Coronary artery (tissue), 2 donors: Measurements from ENCODE around the gene BTBD9.

ENCODE experiments used
- DNase-seq: peaks from one replicate; pipeline ENCODE4 v3.0.0-alpha.2; 2017; ENCODE audit warnings: low spot score
- H3K27ac ChIP-seq, 2 donors: fragments of 200-600 bp; sonication (generic); one replicate each; pipeline ENCODE4 v1.5.1; 2016 to 2019
- H3K4me3 ChIP-seq: fragments of 200-600 bp; sonication (generic); 2 replicates; pipeline ENCODE4 v1.5.1; 2016; ENCODE audit warnings: mild to moderate bottlenecking, moderate library complexity
- TF ChIP-seq, protein P1 (sequence below): fragments of 200-600 bp; sonication (generic); IDR thresholded peaks from one replicate; pipeline ENCODE4 v1.5.1; 2019; ENCODE audit warnings: antibody characterized with exemption

BTBD9 gene

GRCh38 chr6:38460186-38460585 is 179.5 kb downstream of the BTBD9 start:
- no peak overlapping the region for H3K27ac ChIP-seq
- TF ChIP-seq, protein P1, sequence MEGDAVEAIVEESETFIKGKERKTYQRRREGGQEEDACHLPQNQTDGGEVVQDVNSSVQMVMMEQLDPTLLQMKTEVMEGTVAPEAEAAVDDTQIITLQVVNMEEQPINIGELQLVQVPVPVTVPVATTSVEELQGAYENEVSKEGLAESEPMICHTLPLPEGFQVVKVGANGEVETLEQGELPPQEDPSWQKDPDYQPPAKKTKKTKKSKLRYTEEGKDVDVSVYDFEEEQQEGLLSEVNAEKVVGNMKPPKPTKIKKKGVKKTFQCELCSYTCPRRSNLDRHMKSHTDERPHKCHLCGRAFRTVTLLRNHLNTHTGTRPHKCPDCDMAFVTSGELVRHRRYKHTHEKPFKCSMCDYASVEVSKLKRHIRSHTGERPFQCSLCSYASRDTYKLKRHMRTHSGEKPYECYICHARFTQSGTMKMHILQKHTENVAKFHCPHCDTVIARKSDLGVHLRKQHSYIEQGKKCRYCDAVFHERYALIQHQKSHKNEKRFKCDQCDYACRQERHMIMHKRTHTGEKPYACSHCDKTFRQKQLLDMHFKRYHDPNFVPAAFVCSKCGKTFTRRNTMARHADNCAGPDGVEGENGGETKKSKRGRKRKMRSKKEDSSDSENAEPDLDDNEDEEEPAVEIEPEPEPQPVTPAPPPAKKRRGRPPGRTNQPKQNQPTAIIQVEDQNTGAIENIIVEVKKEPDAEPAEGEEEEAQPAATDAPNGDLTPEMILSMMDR = no peak
- H3K4me3 ChIP-seq = no peak overlapping the region
- DNase-seq = no peak

DNA sequence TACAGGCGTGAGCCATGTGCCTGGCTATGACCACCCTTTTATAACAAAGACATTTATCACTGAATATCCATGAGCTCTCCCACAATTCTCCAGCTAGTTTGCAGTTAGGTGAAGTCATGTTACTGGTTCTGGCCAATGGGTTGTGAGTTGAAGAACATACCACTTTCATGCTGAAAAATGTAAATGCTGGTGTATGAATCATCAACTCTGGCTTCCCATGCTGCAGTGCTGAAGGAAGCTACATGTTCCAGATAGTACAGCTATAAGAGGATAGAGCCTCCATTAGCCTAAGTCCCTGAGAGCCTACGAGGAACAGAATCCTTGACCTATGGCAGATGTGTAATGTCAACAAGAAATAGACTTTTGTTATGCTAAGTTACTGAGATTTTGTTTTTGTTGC is 180.4 kb downstream of the BTBD9 start:
- no peak overlapping the region for H3K27ac ChIP-seq
- TF ChIP-seq, protein P1 = no peak
- no peak overlapping the region for H3K4me3 ChIP-seq
- no peak for DNase-seq

DNA sequence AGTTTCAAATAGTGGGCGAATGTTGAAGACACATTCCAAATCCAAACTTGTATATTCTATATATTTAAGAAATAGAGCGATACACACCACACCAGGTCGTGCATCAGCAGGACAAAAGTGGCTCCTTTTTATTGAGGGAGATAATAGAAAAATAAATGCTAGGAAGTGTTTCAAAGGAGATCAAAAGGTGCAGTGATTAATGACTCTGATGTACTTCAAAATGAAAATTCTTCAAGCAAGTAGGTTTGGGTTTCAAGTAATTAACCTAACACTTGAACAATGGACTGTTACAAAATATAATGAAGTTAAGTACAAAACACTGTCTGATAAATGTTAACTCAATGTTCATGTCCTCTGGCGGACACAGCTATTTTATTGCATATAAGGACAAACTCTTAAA is 185.9 kb downstream of the BTBD9 start:
- no peak for DNase-seq
- no peak overlapping the region for H3K4me3 ChIP-seq
- TF ChIP-seq, protein P1 = no peak
- H3K27ac ChIP-seq = no peak overlapping the region

DNA sequence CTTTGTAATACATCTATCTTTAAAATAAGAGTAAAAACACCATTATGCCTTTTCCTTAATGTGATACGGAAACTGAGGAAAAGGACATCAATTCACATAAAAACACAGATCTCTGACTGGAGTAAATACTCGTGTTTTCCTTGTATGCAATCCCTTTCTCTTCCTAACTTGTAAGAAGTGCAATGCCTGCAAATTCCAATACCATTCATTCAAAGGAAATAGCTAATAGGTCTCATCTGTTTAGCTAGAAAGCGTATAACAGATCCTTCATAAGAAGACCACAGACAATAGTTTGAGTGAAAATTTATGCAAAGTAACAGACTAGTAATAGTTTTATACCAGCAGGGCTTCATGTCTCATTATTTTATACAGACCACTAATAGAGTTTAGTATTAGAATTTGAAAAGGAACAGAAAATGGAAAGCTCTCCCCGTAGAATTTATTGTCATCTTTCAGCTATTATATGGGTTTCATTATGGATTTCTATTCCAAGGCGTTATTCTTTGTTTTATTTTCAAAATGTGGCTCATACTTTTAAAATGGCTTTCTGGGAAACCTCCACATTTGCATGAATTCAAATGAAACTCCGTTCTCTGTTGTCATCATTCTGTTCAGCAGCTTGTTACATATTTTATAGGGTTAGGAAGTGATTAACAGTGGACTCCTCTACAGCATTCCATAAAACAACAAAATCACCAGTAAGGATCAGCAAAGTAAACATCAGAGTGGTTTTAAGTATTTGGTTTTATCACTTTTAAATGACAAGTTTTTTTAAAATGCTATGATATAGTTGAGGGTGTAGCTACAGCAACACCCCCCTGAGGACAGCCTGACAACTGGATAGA is 186.7 kb downstream of the BTBD9 start:
- TF ChIP-seq, protein P1 = no peak
- Histone ChIP-seq H3K27ac (no peak overlapping the region), H3K4me3 (no peak overlapping the region)
- no peak for DNase-seq

GRCh38 chr6:38450717-38451116 is 189.0 kb downstream of the BTBD9 start:
- Histone ChIP-seq H3K27ac (no peak overlapping the region), H3K4me3 (no peak overlapping the region)
- TF ChIP-seq, protein P1 = no peak
- DNase-seq = no peak

GRCh38 chr6:38445925-38446324 is 193.8 kb downstream of the BTBD9 start:
- TF ChIP-seq, protein P1 = no peak
- no peak for DNase-seq
- Histone ChIP-seq H3K4me3 (no peak overlapping the region), H3K27ac (no peak overlapping the region)

DNA sequence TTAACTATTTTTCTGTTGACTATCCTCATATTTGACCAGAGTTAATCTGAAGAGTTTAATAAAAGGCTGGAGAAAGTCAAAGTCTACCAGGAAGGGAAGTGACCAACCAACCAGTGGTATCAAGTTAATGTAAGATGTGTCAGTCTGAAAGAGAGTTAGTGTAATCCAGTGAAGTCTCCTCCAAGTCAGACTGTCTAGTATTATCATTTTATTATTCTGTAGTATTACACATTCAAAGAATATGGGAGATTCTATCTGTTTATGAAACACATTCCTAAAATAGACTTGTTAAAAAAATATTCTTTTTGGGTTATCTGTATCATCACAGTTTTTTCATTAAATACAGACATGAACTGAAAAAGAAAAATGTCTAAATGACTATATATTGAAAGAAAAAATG is 194.4 kb downstream of the BTBD9 start:
- H3K27ac ChIP-seq = no peak overlapping the region
- TF ChIP-seq, protein P1 = no peak
- H3K4me3 ChIP-seq = no peak overlapping the region
- no peak for DNase-seq
